SK-N-SH treated with all-trans-retinoic acid at 6 μM for 48 hours (cell line): ENCODE measurements around the gene TMEM212.

Experiments
- ATAC-seq: fragments of 200-7000 bp; cut with Tn5 transposase; 3 replicates; pipeline ENCODE4 v1.9.1; 2020; ENCODE audit warnings: mild to moderate bottlenecking, moderate library complexity
- BACH2 ChIP-seq: fragments of 250-450 bp; sonication (Bioruptor Pico); IDR thresholded peaks from 2 replicates; pipeline ENCODE4 v1.9.0; 2021; ENCODE audit warnings: mild to moderate bottlenecking, borderline replicate concordance
- CSDC2 ChIP-seq: fragments of 250-450 bp; sonication (Bioruptor Pico); IDR thresholded peaks from 2 replicates; pipeline ENCODE4 v1.5.0; 2020; ENCODE audit warnings: mild to moderate bottlenecking, moderate library complexity
- CSRNP3 ChIP-seq: fragments of 250-450 bp; sonication (Bioruptor Pico); IDR thresholded peaks from 2 replicates; pipeline ENCODE4 v1.5.1; 2021; ENCODE audit warnings: mild to moderate bottlenecking, moderate library complexity
- ESRRG ChIP-seq: fragments of 250-450 bp; sonication (Bioruptor Pico); IDR thresholded peaks from 2 replicates; pipeline ENCODE4 v1.6.1; 2021; ENCODE audit warnings: mild to moderate bottlenecking
- GLIS3 ChIP-seq: fragments of 250-450 bp; sonication (Bioruptor Pico); IDR thresholded peaks from 2 replicates; pipeline ENCODE4 v1.5.0; 2020; ENCODE audit warnings: mild to moderate bottlenecking, moderate library complexity
- ISL1 ChIP-seq: fragments of 250-450 bp; sonication (Bioruptor Pico); IDR thresholded peaks from 2 replicates; pipeline ENCODE4 v2.1.2; 2022; ENCODE audit warnings: mild to moderate bottlenecking, moderate library complexity
- OSR1 ChIP-seq: fragments of 250-450 bp; sonication (Bioruptor Pico); IDR thresholded peaks from 2 replicates; pipeline ENCODE4 v1.8.0; 2022; ENCODE audit warnings: moderate library complexity, mild to moderate bottlenecking, inconsistent platforms
- PATZ1 ChIP-seq: fragments of 250-450 bp; sonication (Bioruptor Pico); IDR thresholded peaks from 2 replicates; pipeline ENCODE4 v1.8.0; 2020; ENCODE audit warnings: mild to moderate bottlenecking, moderate library complexity, borderline replicate concordance
- POU6F1 ChIP-seq: fragments of 250-450 bp; sonication (Bioruptor Pico); IDR thresholded peaks from 2 replicates; pipeline ENCODE4 v1.8.0; 2021; ENCODE audit warnings: low read depth, mild to moderate bottlenecking, moderate library complexity, borderline replicate concordance
- RARB ChIP-seq: fragments of 250-450 bp; sonication (Bioruptor Pico); IDR thresholded peaks from 2 replicates; pipeline ENCODE4 v1.8.0; 2021; ENCODE audit warnings: mild to moderate bottlenecking, moderate library complexity
- SNAI2 ChIP-seq: fragments of 250-450 bp; sonication (Bioruptor Pico); IDR thresholded peaks from 2 replicates; pipeline ENCODE4 v1.5.0; 2020; ENCODE audit warnings: mild to moderate bottlenecking, moderate library complexity
- TCF4 ChIP-seq: fragments of 250-450 bp; sonication (Bioruptor Pico); IDR thresholded peaks from 2 replicates; pipeline ENCODE4 v1.8.0; 2021; ENCODE audit warnings: mild to moderate bottlenecking, moderate library complexity, borderline replicate concordance
- TOX ChIP-seq: fragments of 250-450 bp; sonication (Bioruptor Pico); IDR thresholded peaks from 2 replicates; pipeline ENCODE4 v1.8.0; 2021; ENCODE audit warnings: mild to moderate bottlenecking, moderate library complexity, borderline replicate concordance
- TSHZ2 ChIP-seq: fragments of 250-450 bp; sonication (Bioruptor Pico); IDR thresholded peaks from 2 replicates; pipeline ENCODE4 v1.5.0; 2020; ENCODE audit warnings: mild to moderate bottlenecking, moderate library complexity
- ZC3H10 ChIP-seq: fragments of 250-450 bp; sonication (Bioruptor Pico); IDR thresholded peaks from 2 replicates; pipeline ENCODE4 v1.5.1; 2021; ENCODE audit warnings: mild to moderate bottlenecking, moderate library complexity
- ZFP3 ChIP-seq: fragments of 250-450 bp; sonication (Bioruptor Pico); IDR thresholded peaks from 2 replicates; pipeline ENCODE4 v1.5.0; 2020; ENCODE audit warnings: mild to moderate bottlenecking, moderate library complexity
- ZFP30 ChIP-seq: fragments of 450-650 bp; formaldehyde crosslinking; IDR thresholded peaks from 2 replicates; pipeline ENCODE4 v1.5.0; 2022; ENCODE audit warnings: mild to moderate bottlenecking, moderate library complexity
- ZNF565 ChIP-seq: fragments of 450-650 bp; formaldehyde crosslinking; conservative IDR thresholded peaks from 2 replicates; pipeline ENCODE4 v1.5.0; 2020; ENCODE audit warnings: low read depth, mild to moderate bottlenecking, moderate library complexity
- ZNF70 ChIP-seq: fragments of 450-650 bp; formaldehyde crosslinking; IDR thresholded peaks from 2 replicates; pipeline ENCODE4 v1.5.0; 2020; ENCODE audit warnings: mild to moderate bottlenecking, moderate library complexity
- ZNF8 ChIP-seq: fragments of 450-650 bp; formaldehyde crosslinking; IDR thresholded peaks from 2 replicates; pipeline ENCODE4 v1.5.0; 2020; ENCODE audit warnings: mild to moderate bottlenecking, moderate library complexity

The TMEM212 gene

GRCh38 chr3:171888466-171888865 lies 45.3 kb downstream of the TMEM212 start:
- no peak for TF ChIP-seq ZFP3 (CRISPR knock-in tag)
- TF ChIP-seq ZFP30 (CRISPR knock-in tag), result no peak
- TF ChIP-seq TOX (CRISPR knock-in tag), result no peak
- no peak for TF ChIP-seq ZNF70 (CRISPR knock-in tag)
- no peak for TF ChIP-seq ISL1 (CRISPR knock-in tag)
- no peak for TF ChIP-seq ESRRG
- no peak for TF ChIP-seq TCF4
- TF ChIP-seq BACH2 (CRISPR knock-in tag), result no peak
- no peak for TF ChIP-seq ZNF8 (CRISPR knock-in tag)
- no peak for TF ChIP-seq TSHZ2 (CRISPR knock-in tag)
- TF ChIP-seq OSR1 (CRISPR knock-in tag), result no peak
- ATAC-seq, result no peak

- ATAC-seq, result no peak
- TF ChIP-seq OSR1 (CRISPR knock-in tag) (no peak), ZNF70 (CRISPR knock-in tag) (no peak), CSRNP3 (no peak), GLIS3 (no peak), TSHZ2 (CRISPR knock-in tag) (no peak), ESRRG (no peak), RARB (CRISPR knock-in tag) (no peak), SNAI2 (no peak), PATZ1 (CRISPR knock-in tag) (no peak), ZC3H10 (CRISPR knock-in tag) (no peak), TCF4 (no peak), CSDC2 (CRISPR knock-in tag) (no peak), POU6F1 (CRISPR knock-in tag) (no peak), ISL1 (CRISPR knock-in tag) (no peak), ZFP30 (CRISPR knock-in tag) (no peak), ZNF8 (CRISPR knock-in tag) (no peak), ZNF565 (no peak), ZFP3 (CRISPR knock-in tag) (no peak)
Observed at GRCh38 chr3:171890398-171890797, 47.2 kb downstream of the TMEM212 start.

- no peak for ATAC-seq
- no peak for TF ChIP-seq ESRRG
- TF ChIP-seq ISL1 (CRISPR knock-in tag), result peak; percentile 64
Observed at GRCh38 chr3:171892457-171892856, 49.3 kb downstream of the TMEM212 start.
